Measurements from ENCODE around the gene CWC22.
"Not testable (repeated sequence)": the region's sequence is repeated elsewhere in the genome, so short reads cannot be mapped to it uniquely, and the experiment has no call there.

CWC22 gene

DNA sequence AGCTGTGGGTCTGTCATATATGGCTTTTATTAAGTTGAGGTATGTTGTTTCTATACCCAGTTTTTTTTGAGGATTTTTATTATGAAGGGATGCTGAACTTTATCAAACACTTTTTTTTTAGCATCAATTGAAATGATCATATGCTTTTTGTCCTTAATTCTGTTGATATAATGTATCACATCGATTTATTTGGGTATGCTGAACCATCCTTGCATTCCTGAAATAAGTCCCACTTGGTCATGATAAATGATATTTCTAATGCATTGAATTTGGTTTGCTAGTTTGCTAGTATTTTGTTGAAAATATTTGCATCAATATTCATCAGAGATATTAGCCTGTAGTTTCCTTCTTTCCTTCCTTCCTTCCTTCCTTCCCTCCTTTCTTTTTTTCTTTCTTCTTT, 22.5 kb upstream of the CWC22 start:
- H3K36me3 ChIP-seq (ENCODE audit: control insufficient read depth in 1 of 2, insufficient read depth in 2 of 2, low read length in 2 of 2): no peaks in the 10 kb centered on the region

DNA sequence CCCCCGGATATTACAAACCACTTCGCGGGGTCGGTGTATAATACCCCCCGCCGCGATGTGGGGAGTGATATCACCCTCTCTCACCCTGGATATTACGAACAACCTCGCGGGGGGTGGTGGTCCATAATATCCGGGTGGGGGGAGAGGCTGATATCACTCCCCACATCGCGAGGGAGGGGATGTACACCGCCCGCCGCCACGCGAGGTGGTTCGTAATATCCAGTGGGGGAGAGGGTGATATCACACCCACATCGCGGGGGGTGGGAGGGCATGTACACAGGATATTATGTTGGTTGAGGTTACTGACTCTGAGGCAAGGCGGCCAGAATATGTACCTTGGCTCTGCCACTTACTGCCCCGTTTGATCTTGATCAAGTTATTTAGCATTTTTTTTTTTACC, 14.8 kb upstream of the CWC22 start:
- no peaks in the 10 kb centered on the region for H3K4me1 ChIP-seq (ENCODE audit: control insufficient read depth in 1 of 2, insufficient read depth in 2 of 2, low read length in 2 of 2)
- H3K9me3 ChIP-seq (ENCODE audit: control insufficient read depth in 1 of 2, low read length in 2 of 2): no peaks in the 10 kb centered on the region
- no peaks in the 10 kb centered on the region for H3K36me3 ChIP-seq (ENCODE audit: control insufficient read depth in 1 of 2, insufficient read depth in 2 of 2, low read length in 2 of 2)
- no peaks in the 10 kb centered on the region for H3K27me3 ChIP-seq (ENCODE audit: low read depth, low read length)
- H3K4me3 ChIP-seq (ENCODE audit: low read depth in 1 of 2, low read length in 2 of 2): no peak overlapping the region
- H3K27ac ChIP-seq (ENCODE audit: low read length): no peak overlapping the region

More for the DNA sequence above, 22.5 kb upstream of the CWC22 start:
- peaks cover 0 to 6% of the 10 kb centered on the region in 2 donors for H3K9me3 ChIP-seq (ENCODE audit: control insufficient read depth in 1 of 2, low read length in 2 of 2)
- H3K27me3 ChIP-seq (ENCODE audit: low read depth, low read length): no peaks in the 10 kb centered on the region
- H3K4me3 ChIP-seq (ENCODE audit: low read depth in 1 of 2, low read length in 2 of 2): no peak overlapping the region
- H3K27ac ChIP-seq (ENCODE audit: low read length): no peak overlapping the region
- no peaks in the 10 kb centered on the region for H3K4me1 ChIP-seq (ENCODE audit: control insufficient read depth in 1 of 2, insufficient read depth in 2 of 2, low read length in 2 of 2)

DNA sequence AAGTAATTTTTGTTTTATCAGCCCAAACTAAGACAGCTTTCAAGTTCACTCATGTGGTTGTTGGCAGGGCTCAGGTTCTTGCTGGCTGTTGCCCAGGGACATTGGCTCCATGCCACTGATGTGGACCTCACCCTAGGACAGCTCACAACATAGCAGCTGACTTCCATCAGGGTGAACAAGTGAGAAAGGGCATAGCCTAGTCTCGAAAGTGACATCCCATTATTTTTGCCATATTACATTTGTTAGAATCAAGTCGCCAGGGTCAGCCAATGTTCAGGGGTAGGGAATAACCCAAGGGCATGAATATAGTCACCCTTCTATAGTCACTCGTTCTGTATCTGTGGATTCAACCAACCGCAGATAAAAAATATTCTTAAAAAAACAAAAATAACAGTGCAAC, 10.7 kb upstream of the CWC22 start:
- H3K4me1 ChIP-seq (ENCODE audit: control insufficient read depth in 1 of 2, insufficient read depth in 2 of 2, low read length in 2 of 2): no peaks in the 10 kb centered on the region
- H3K27me3 ChIP-seq (ENCODE audit: low read depth, low read length): no peaks in the 10 kb centered on the region
- no peak overlapping the region for H3K4me3 ChIP-seq (ENCODE audit: low read depth in 1 of 2, low read length in 2 of 2)
- H3K27ac ChIP-seq (ENCODE audit: low read length): no peak overlapping the region
- no peaks in the 10 kb centered on the region for H3K9me3 ChIP-seq (ENCODE audit: control insufficient read depth in 1 of 2, low read length in 2 of 2)
- no peaks in the 10 kb centered on the region for H3K36me3 ChIP-seq (ENCODE audit: control insufficient read depth in 1 of 2, insufficient read depth in 2 of 2, low read length in 2 of 2)

DNA sequence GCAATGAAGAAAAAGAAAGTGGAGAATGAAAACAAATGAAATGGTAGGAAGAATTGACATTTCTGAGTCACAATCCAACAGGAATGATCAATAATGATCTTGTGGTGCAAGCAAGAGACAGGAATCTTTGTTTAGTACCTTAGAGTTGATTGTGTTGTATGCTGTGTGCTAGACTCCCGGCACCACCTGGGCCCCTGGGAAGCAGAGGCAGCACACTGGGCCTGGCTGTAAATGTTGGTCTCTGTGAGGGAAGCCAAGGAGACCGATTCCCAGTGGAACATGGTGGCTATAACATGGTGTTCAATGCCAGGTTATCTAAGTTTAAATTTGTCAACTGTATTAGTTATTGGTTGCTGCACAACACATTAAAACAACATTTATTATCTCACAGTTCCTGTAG, 9.8 kb upstream of the CWC22 start:
- Histone ChIP-seq H3K4me1 (ENCODE audit: control insufficient read depth in 1 of 2, insufficient read depth in 2 of 2, low read length in 2 of 2) (no peaks in the 10 kb centered on the region), H3K36me3 (ENCODE audit: control insufficient read depth in 1 of 2, insufficient read depth in 2 of 2, low read length in 2 of 2) (no peaks in the 10 kb centered on the region), H3K4me3 (ENCODE audit: low read depth in 1 of 2, low read length in 2 of 2) (no peak overlapping the region), H3K27me3 (ENCODE audit: low read depth, low read length) (no peaks in the 10 kb centered on the region), H3K27ac (ENCODE audit: low read length) (no peak overlapping the region), H3K9me3 (ENCODE audit: control insufficient read depth in 1 of 2, low read length in 2 of 2) (no peaks in the 10 kb centered on the region)

DNA sequence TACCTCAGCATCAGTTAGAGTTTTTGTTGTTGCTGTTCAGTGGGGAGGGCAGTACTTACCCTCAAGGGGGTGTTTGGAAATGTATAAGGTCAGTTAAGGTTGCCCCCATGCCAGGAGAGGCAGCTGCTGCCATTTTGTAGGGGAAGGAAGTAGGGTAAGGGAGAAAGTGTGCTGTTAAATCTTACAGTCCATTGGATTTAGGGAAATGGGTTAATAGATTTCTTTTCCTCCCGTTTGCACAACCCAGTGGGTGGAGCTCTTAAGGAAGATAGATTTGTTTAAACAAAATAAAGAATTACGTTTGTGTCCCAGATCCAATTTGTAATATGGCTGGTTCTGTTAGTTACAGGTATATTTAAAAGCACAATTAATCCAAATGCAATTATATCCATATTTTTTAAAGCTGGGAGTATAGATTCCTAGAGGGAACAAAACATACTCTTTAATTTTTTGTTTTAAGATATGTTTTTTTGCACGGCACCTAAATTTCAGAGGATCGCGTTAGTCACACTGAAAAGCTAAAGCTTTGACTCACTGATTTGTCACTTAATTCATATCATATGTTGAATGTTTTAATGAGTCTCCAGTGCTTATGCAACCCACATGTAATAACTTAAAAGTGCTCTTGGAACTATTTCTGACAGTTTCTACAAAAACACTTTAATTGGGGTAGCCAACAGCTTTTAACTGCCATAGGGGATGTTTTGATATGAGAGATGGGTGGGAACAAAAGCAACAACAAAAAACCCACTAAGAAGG, 9.0 kb upstream of the CWC22 start:
- no peaks in the 10 kb centered on the region for H3K36me3 ChIP-seq (ENCODE audit: control insufficient read depth in 1 of 2, insufficient read depth in 2 of 2, low read length in 2 of 2)
- H3K4me1 ChIP-seq (ENCODE audit: control insufficient read depth in 1 of 2, insufficient read depth in 2 of 2, low read length in 2 of 2): no peaks in the 10 kb centered on the region
- H3K27me3 ChIP-seq (ENCODE audit: low read depth, low read length): no peaks in the 10 kb centered on the region
- H3K4me3 ChIP-seq (ENCODE audit: low read depth in 1 of 2, low read length in 2 of 2): no peak overlapping the region
- no peaks in the 10 kb centered on the region for H3K9me3 ChIP-seq (ENCODE audit: control insufficient read depth in 1 of 2, low read length in 2 of 2)
- no peak overlapping the region for H3K27ac ChIP-seq (ENCODE audit: low read length)

DNA sequence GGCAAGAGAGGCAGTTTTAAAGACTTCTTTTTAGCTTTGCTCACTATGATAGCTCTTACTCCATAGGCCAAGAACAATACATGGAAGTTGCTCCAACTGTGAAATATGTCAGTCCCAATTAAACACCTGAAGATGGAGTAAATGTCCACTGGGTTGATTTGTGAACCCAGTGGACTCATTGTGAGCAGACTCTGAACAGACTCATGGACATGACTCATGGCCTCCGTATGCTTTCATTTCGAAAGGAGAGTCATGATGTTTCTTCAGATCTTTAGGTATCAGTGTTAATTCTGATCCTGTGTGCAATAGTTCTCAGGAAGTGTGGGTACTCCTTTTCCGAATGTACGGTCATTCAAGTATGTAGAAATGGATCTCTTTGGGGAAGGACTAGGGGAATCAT, 5.4 kb upstream of the CWC22 start:
- Histone ChIP-seq H3K4me3 (ENCODE audit: low read depth in 1 of 2, low read length in 2 of 2) (no peak overlapping the region), H3K27me3 (ENCODE audit: low read depth, low read length) (no peaks in the 10 kb centered on the region), H3K4me1 (ENCODE audit: control insufficient read depth in 1 of 2, insufficient read depth in 2 of 2, low read length in 2 of 2) (no peaks in the 10 kb centered on the region), H3K9me3 (ENCODE audit: control insufficient read depth in 1 of 2, low read length in 2 of 2) (no peaks in the 10 kb centered on the region), H3K36me3 (ENCODE audit: control insufficient read depth in 1 of 2, insufficient read depth in 2 of 2, low read length in 2 of 2) (no peaks in the 10 kb centered on the region), H3K27ac (ENCODE audit: low read length) (no peak overlapping the region)

DNA sequence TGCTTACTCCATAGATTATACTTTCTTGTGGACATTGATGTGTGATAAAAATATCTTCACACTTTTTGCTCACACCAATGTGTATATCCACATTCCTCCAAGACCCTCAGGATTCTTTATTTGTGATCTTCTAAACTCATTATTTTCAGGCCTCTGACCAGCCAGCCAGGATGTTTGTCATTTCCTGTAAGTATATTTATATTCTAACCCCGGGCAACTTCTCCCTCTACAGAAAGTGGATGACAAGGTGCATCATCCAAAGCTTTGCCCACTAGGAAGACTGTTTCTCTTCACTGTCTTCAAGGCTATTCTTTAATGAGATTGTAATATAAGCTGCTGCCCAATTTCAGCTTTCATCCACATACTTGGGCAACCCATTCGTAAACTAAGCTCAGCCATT, 3.6 kb upstream of the CWC22 start:
- no peak overlapping the region for H3K4me3 ChIP-seq (ENCODE audit: low read depth in 1 of 2, low read length in 2 of 2)
- no peaks in the 10 kb centered on the region for H3K27me3 ChIP-seq (ENCODE audit: low read depth, low read length)
- H3K4me1 ChIP-seq (ENCODE audit: control insufficient read depth in 1 of 2, insufficient read depth in 2 of 2, low read length in 2 of 2): peaks cover 0 to 7% of the 10 kb centered on the region in 2 donors
- H3K27ac ChIP-seq (ENCODE audit: low read length): no peak overlapping the region
- H3K36me3 ChIP-seq (ENCODE audit: control insufficient read depth in 1 of 2, insufficient read depth in 2 of 2, low read length in 2 of 2): peaks cover 0 to 3% of the 10 kb centered on the region in 2 donors
- no peaks in the 10 kb centered on the region for H3K9me3 ChIP-seq (ENCODE audit: control insufficient read depth in 1 of 2, low read length in 2 of 2)

DNA sequence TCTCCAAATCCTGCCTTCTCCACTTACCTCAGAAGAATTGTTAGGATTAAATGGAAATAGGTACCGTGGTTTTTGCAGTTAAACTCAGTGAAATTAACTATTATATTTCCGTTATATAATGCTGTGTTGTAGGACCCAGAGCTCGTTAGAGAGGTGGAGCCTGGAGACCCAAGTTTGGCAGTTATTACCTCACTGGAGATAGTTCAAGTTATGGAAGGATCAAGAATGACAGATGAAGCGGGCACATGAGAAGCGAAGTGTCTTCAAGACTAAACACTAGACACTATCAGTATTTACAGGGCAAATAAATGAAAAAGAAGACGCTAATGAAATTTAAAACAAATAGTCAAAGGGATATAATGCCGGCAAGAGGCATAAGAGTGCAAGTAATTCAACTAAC, 866 bp downstream of the CWC22 start:
- peaks cover 0 to 3% of the 10 kb centered on the region in 2 donors for H3K36me3 ChIP-seq (ENCODE audit: control insufficient read depth in 1 of 2, insufficient read depth in 2 of 2, low read length in 2 of 2)
- H3K27ac ChIP-seq (ENCODE audit: low read length): peak overlapping the region; percentile 97
- no peaks in the 10 kb centered on the region for H3K27me3 ChIP-seq (ENCODE audit: low read depth, low read length)
- peak overlapping the region; percentile 78 to 84 for H3K4me3 ChIP-seq (ENCODE audit: low read depth in 1 of 2, low read length in 2 of 2)
- peaks cover 0 to 31% of the 10 kb centered on the region in 2 donors for H3K4me1 ChIP-seq (ENCODE audit: control insufficient read depth in 1 of 2, insufficient read depth in 2 of 2, low read length in 2 of 2)
- no peaks in the 10 kb centered on the region for H3K9me3 ChIP-seq (ENCODE audit: control insufficient read depth in 1 of 2, low read length in 2 of 2)

DNA sequence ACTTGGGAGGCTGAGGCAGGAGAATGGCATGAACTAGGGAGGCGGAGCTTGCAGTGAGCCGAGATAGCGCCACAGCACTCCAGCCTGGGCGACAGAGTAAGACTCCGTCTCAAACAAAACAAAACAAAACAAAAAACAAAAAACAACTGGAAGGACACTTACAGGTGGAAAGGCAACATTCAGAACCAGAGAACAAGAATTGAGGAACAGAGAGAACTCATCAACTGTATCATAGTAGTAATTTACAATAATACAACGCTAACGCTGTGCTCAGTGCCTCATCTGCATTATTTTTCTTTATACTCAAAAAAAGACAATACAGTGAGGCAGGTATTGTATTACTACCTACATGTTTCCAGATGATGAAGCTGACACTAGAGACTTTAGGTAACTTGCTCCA, 1.6 kb downstream of the CWC22 start:
- peak overlapping the region in 1 of 2 donors; percentile 84 for H3K4me3 ChIP-seq (ENCODE audit: low read depth in 1 of 2, low read length in 2 of 2)
- H3K4me1 ChIP-seq (ENCODE audit: control insufficient read depth in 1 of 2, insufficient read depth in 2 of 2, low read length in 2 of 2): peaks cover 0 to 36% of the 10 kb centered on the region in 2 donors

DNA sequence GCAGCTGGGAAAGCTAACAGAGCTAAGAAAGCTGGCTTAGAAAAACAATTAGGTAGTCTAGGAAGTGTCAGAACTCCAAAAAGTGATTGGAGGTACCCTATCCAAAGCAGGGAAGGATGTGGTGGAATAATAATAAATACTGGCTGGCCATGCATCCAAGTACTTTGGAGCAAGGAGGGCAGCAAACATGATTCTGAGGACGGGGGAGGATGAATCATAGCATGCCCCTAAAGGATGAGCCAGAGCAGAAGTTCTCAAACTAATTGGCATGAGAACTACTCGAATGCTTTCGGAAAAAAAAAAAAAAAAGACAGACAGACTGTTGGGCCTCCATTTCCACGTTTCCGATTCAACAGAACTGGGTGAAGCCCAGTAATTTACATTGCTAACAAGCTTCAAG, 2.4 kb downstream of the CWC22 start:
- Histone ChIP-seq H3K27ac (ENCODE audit: low read length) (no peak overlapping the region), H3K4me1 (ENCODE audit: control insufficient read depth in 1 of 2, insufficient read depth in 2 of 2, low read length in 2 of 2) (peaks cover 0 to 36% of the 10 kb centered on the region in 2 donors), H3K4me3 (ENCODE audit: low read depth in 1 of 2, low read length in 2 of 2) (no peak overlapping the region), H3K27me3 (ENCODE audit: low read depth, low read length) (no peaks in the 10 kb centered on the region), H3K36me3 (ENCODE audit: control insufficient read depth in 1 of 2, insufficient read depth in 2 of 2, low read length in 2 of 2) (peaks cover 0 to 3% of the 10 kb centered on the region in 2 donors), H3K9me3 (ENCODE audit: control insufficient read depth in 1 of 2, low read length in 2 of 2) (no peaks in the 10 kb centered on the region)

More for the DNA sequence above, 1.6 kb downstream of the CWC22 start:
- not testable (repeated sequence) for H3K36me3 ChIP-seq (ENCODE audit: control insufficient read depth in 1 of 2, insufficient read depth in 2 of 2, low read length in 2 of 2); H3K9me3 ChIP-seq (ENCODE audit: control insufficient read depth in 1 of 2, low read length in 2 of 2); H3K27ac ChIP-seq (ENCODE audit: low read length); H3K27me3 ChIP-seq (ENCODE audit: low read depth, low read length)

DNA sequence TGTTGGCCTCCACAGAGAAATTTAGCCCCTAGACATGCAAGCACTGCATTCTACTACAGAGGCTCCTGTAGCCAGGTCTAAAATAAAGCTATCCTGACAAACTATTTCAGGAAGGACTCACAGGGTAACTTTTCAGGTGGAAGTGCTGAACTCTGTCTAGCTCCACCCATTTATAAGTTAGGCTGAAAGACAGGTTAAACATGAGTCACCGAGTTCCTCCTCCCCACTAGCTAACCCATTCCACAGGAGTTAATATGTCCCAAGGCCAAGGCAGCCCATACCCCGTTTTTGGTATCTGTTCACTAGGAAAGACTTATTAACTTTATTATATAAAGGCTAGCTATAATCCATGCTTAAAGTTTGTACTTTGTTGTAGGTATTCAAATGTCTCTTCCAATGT, 3.5 kb downstream of the CWC22 start:
- peaks cover 0 to 3% of the 10 kb centered on the region in 2 donors for H3K36me3 ChIP-seq (ENCODE audit: control insufficient read depth in 1 of 2, insufficient read depth in 2 of 2, low read length in 2 of 2)
- H3K27me3 ChIP-seq (ENCODE audit: low read depth, low read length): no peaks in the 10 kb centered on the region
- peaks cover 0 to 36% of the 10 kb centered on the region in 2 donors for H3K4me1 ChIP-seq (ENCODE audit: control insufficient read depth in 1 of 2, insufficient read depth in 2 of 2, low read length in 2 of 2)
- no peak overlapping the region for H3K4me3 ChIP-seq (ENCODE audit: low read depth in 1 of 2, low read length in 2 of 2)
- H3K9me3 ChIP-seq (ENCODE audit: control insufficient read depth in 1 of 2, low read length in 2 of 2): no peaks in the 10 kb centered on the region
- no peak overlapping the region for H3K27ac ChIP-seq (ENCODE audit: low read length)

DNA sequence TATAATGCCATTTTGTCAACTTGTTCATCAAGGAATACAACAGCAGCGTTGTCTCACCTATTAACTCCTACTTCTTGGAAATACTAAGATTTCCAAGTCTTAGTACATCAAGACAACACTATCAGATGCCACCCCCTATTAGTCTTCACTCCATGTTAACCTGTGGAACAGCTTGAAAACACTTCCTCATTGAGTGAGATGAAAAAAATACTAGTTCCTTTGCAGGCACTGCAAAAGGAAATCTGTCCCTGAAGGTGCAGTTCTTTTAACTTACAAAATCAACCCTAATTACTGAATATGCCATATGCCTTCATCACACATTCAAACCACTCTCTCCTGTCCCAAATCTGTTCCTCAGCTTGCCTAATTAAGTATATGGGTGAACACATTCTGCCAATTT, 4.0 kb downstream of the CWC22 start:
- Histone ChIP-seq H3K4me3 (ENCODE audit: low read depth in 1 of 2, low read length in 2 of 2) (no peak overlapping the region), H3K27ac (ENCODE audit: low read length) (no peak overlapping the region)

More for the DNA sequence above, 4.0 kb downstream of the CWC22 start:
- Histone ChIP-seq H3K4me1 (ENCODE audit: control insufficient read depth in 1 of 2, insufficient read depth in 2 of 2, low read length in 2 of 2) (peaks cover 0 to 36% of the 10 kb centered on the region in 2 donors), H3K36me3 (ENCODE audit: control insufficient read depth in 1 of 2, insufficient read depth in 2 of 2, low read length in 2 of 2) (peaks cover 0 to 3% of the 10 kb centered on the region in 2 donors), H3K9me3 (ENCODE audit: control insufficient read depth in 1 of 2, low read length in 2 of 2) (no peaks in the 10 kb centered on the region), H3K27me3 (ENCODE audit: low read depth, low read length) (no peaks in the 10 kb centered on the region)

Measured in muscle layer of duodenum (tissue), 2 donors.